GM12878 (cell line): ENCODE data around the gene UNC93B1. TPM values are rescaled to one million over a fixed set of nuclear protein-coding genes. Genes with fewer than 3 reads are reported as not detected.
A peak's percentile ranks its signal among the peaks of the same experiment; 100 is the strongest.

Source experiments
- BCL11A ChIP-seq: IDR thresholded peaks from 2 replicates; pipeline ENCODE4 v1.6.1; 2011; ENCODE audit warnings: low read depth, low read length
- EED ChIP-seq: sonication (generic); IDR thresholded peaks from 2 replicates; pipeline ENCODE4 v1.6.1; 2016; ENCODE audit warnings: antibody characterized with exemption, low read depth
- FOXK2 ChIP-seq: fragments of 450-650 bp; IDR thresholded peaks from 2 replicates; pipeline ENCODE4 v1.6.1; 2017; ENCODE audit warnings: mild to moderate bottlenecking, moderate library complexity
- KDM1A ChIP-seq: fragments of 200-600 bp; sonication (generic); IDR thresholded peaks from 2 replicates; pipeline ENCODE4 v1.6.1; 2016; ENCODE audit warnings: borderline replicate concordance
- MYC ChIP-seq: IDR thresholded peaks from 2 replicates; pipeline ENCODE4 v1.6.1; 2011; ENCODE audit warnings: mild to moderate bottlenecking, low read length, moderate library complexity, inconsistent platforms; ENCODE audit not compliant: insufficient read depth, insufficient replicate concordance, insufficient read length, severe bottlenecking
- PAX5 ChIP-seq: IDR thresholded peaks from 2 replicates; pipeline ENCODE4 v1.6.1; 2011; ENCODE audit warnings: low read depth, low read length, borderline replicate concordance
- POU2F2 ChIP-seq: IDR thresholded peaks from 3 replicates; pipeline ENCODE4 v1.6.1; 2011; ENCODE audit warnings: low read depth, mild to moderate bottlenecking, low read length, borderline replicate concordance
- PRDM15 ChIP-seq: fragments of 450-650 bp; formaldehyde crosslinking; IDR thresholded peaks from 2 replicates; pipeline ENCODE4 v1.4.0; 2020; ENCODE audit warnings: mild to moderate bottlenecking, moderate library complexity
- RAD51 ChIP-seq: fragments of 450-650 bp; IDR thresholded peaks from 2 replicates; pipeline ENCODE4 v1.6.1; 2016; ENCODE audit warnings: moderate library complexity, mild to moderate bottlenecking, inconsistent platforms
- SKIL ChIP-seq: fragments of 450-650 bp; IDR thresholded peaks from 2 replicates; pipeline ENCODE4 v1.6.1; 2017; ENCODE audit warnings: mild to moderate bottlenecking, low read depth, inconsistent platforms; ENCODE audit not compliant: poor library complexity, severe bottlenecking
- SMARCA5 ChIP-seq: fragments of 450-650 bp; IDR thresholded peaks from 2 replicates; pipeline ENCODE4 v1.6.1; 2017; ENCODE audit warnings: mild to moderate bottlenecking
- ZNF687 ChIP-seq: fragments of 450-650 bp; IDR thresholded peaks from 2 replicates; pipeline ENCODE4 v1.6.1; 2017; ENCODE audit warnings: mild to moderate bottlenecking, moderate library complexity
- polyA plus RNA-seq, 11 experiments: library from polyadenylated mRNA; depleted of rRNA in 4 of 11; unstranded in 6 of 11; stranded (reverse) in 5 of 11; fragments of >200 nt; fragmentation: Nextera tagmentation in 4 of 11; fragmentation: Illumina TruSeq in 1 of 11; extraction: Ambion mirVana in 4 of 11; extraction: Trizol in 1 of 11; gene quantifications; 1 replicate in 1 of 11; 2 replicates in 10 of 11; pipeline versions ENCODE4 v1.2.1 to v1.2.3, GENCODE V29; 2011 to 2016; ENCODE audit warnings: inconsistent platforms in 2 of 11, missing spikeins in 2 of 11, low read depth in 1 of 11
- total RNA-seq, 4 experiments: library from RNA; depleted of rRNA in 3 of 4; stranded (reverse); fragments of >200 nt in 3 of 4; fragmentation: Illumina TruSeq in 1 of 4; extraction: Trizol in 1 of 4; gene quantifications; 2 replicates each; pipeline versions ENCODE4 v1.2.1 to v1.2.3, GENCODE V29; 2013 to 2021
- TF ChIP-seq, protein P1 (sequence below): IDR thresholded peaks from 2 replicates; pipeline ENCODE4 v1.6.1; 2011; ENCODE audit warnings: borderline replicate concordance, low read depth, mild to moderate bottlenecking, moderate library complexity, mixed read lengths, low read length; ENCODE audit not compliant: insufficient read depth; ENCODE audit errors: extremely low read length

Gene UNC93B1
- total and polyA plus RNA-seq, 10 of the 15 experiments (the other 5 are each of a cell fraction or from before 2014, with no cell fraction given) = 1.3 to 79.7 (median 36.3) TPM

DNA sequence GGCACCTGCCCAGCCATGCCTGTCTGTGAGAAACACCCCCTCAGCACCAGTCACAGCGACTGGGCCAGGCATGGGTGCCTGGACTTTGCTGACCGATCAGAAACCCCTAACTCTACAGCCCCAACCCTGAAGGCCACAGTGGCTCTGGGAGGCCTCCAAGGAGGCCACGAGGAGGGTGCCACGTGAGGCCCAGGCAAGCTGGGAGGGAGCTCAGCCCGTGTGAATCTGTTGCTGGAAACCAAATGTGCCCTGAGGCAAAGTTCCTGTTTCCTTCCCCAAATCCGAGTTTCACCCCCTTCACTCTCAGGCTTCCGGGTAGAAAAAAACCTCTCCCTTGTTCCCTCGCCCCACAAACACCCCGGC lies 1.3 kb downstream of the UNC93B1 start (continued):
- TF ChIP-seq ZNF687 (peak; percentile 45; the same call in 1 of the 2 replicates), PAX5 (0 out of 2 replicates have a peak, but pooled peaks have one; percentile 4), EED (peak; percentile 56; the same call in 1 of the 2 replicates), POU2F2 (0 out of 3 replicates have a peak, but pooled peaks have one; percentile 11), MYC (peak; percentile 32), KDM1A (no peak), SMARCA5 (no peak), PRDM15 (CRISPR knock-in tag) (no peak), RAD51 (peak; percentile 73), BCL11A (no peak), SKIL (no peak), FOXK2 (no peak)
- TF ChIP-seq, protein P1, sequence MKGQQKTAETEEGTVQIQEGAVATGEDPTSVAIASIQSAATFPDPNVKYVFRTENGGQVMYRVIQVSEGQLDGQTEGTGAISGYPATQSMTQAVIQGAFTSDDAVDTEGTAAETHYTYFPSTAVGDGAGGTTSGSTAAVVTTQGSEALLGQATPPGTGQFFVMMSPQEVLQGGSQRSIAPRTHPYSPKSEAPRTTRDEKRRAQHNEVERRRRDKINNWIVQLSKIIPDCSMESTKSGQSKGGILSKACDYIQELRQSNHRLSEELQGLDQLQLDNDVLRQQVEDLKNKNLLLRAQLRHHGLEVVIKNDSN = peak; percentile 71
- TF ChIP-seq, all 136 proteins: peak for 15
